Psoas muscle (tissue), 8 donors: ENCODE data around the gene CMTM4. TPM values are rescaled to one million over a fixed set of nuclear protein-coding genes. Genes with fewer than 3 reads are reported as not detected.

Experiments used
- ATAC-seq, 4 donors: fragments of 200-7000 bp; cut with Tn5 transposase; one replicate each; pipeline ENCODE4 v1.9.1; 2020; ENCODE audit warnings: moderate library complexity in 3 of 4, mild to moderate bottlenecking in 2 of 4
- DNase-seq, 2 donors: peaks; one replicate each; pipeline ENCODE4 v3.0.0-alpha.2; 2020
- H3K27ac ChIP-seq: fragments of 200-600 bp; one replicate; pipeline ENCODE4 v1.8.0; 2022
- H3K27me3 ChIP-seq, 3 donors: fragments of 200-600 bp in 1 of 3; one replicate each; pipeline versions ENCODE4 v1.6.1 to v1.8.0; 2013 to 2022; ENCODE audit warnings: low read length in 2 of 3, mild to moderate bottlenecking in 2 of 3, moderate library complexity in 1 of 3; ENCODE audit not compliant: insufficient read depth in 3 of 3
- H3K36me3 ChIP-seq, 2 donors: fragments of 200-600 bp in 1 of 2; one replicate each; pipeline versions ENCODE4 v1.6.1 to v1.8.0; 2013 to 2022; ENCODE audit warnings: low read depth in 1 of 2, mild to moderate bottlenecking in 1 of 2, moderate library complexity in 1 of 2; ENCODE audit not compliant: insufficient read depth in 1 of 2
- H3K4me1 ChIP-seq: fragments of 200-600 bp; one replicate; pipeline ENCODE4 v1.8.0; 2022
- H3K4me3 ChIP-seq: fragments of 200-600 bp; one replicate; pipeline ENCODE4 v1.8.0; 2022; ENCODE audit warnings: mild to moderate bottlenecking
- H3K9me3 ChIP-seq: fragments of 200-600 bp; one replicate; pipeline ENCODE4 v1.8.0; 2022
- CTCF ChIP-seq: fragments of 200-600 bp; IDR thresholded peaks from one replicate; pipeline ENCODE4 v1.8.0; 2022; ENCODE audit warnings: antibody characterized with exemption
- WGBS, 3 donors: extraction: QIAGEN DNeasy Blood & Tissue Kit; methylation state at CpG; one replicate each; pipeline versions ENCODE4 v1.1.6 to v1.1.7; 2013; 5-methylcytosine and 5-hydroxymethylcytosine counted together
- intact Hi-C, 2 donors: fragments of 100-400 bp; cut with DNase I; formaldehyde crosslinking; loops; one replicate each; pipeline versions ENCODE4 v1.11.0 to v1.14.2; 2022
- polyA plus RNA-seq, 3 donors: library from polyadenylated mRNA; stranded (reverse); fragments of 200-250 nt; gene quantifications; one replicate each; pipeline ENCODE4 v1.2.3, GENCODE V29; 2013
- total RNA-seq, 4 donors: library from RNA; stranded (reverse); fragmentation: NEBNext Ultra II Directional in 2 of 4; extraction: Animal tissue kit (Norgen Biotek cat#: 25700) in 2 of 4; gene quantifications; one replicate each; pipeline versions ENCODE4 v1.2.1 to v1.2.4, GENCODE V29; 2021 to 2023
- donor health status: healthy with polysubstance abuse.
- donor health status: DM: no; HTN: no; CAD: no; lungs with moderate emphysema.
- donor health status: Bipolar disorder and iron deficiency.
- donor health status: healthy.
- donor health status: DM: yes; HTN: yes; CAD: no.
- donor health status: DM: no; HTN: no; CAD: no.
- donor health status: DM: no; HTN: no; CAD: no.
- donor health status: DM: yes; HTN: yes; CAD: no.

The CMTM4 gene
- total and polyA plus RNA-seq, 7 donors: 2.3 to 10.3 (median 7.7) TPM

GRCh38 chr16:66604376-66605176 is 92.0 kb downstream of the CMTM4 start, which contains the start of gene CMTM3:
Gene CMTM3, plus strand, starts transcription at chr16:66604704. Its CDS starts 102 bp downstream, at chr16:66604806.
- Histone ChIP-seq H3K36me3 (no peaks in the 10 kb centered on the region), H3K4me1 (no peaks in the 10 kb centered on the region), H3K27me3 (peaks cover 0 to 22% (median 7%) of the 10 kb centered on the region in 3 donors), H3K4me3 (peak within 1 kb of the TSS; percentile 78), H3K9me3 (no peaks in the 10 kb centered on the region), H3K27ac (peak within 1 kb of the TSS; percentile 74)
- ATAC-seq (peak; percentile 56 to 63 (median 60)), DNase-seq (peak; percentile 76 to 82)
- intact Hi-C loops: loop anchor here in 1 of 2 donors (10.0 kb wide), 2 partner anchors 120 to 200 kb away; no protein-coding TSS in a partner anchor
- 0 to 1% (median 1%) methylated on average over 42 to 94 of the region's 96 CpGs for WGBS, 3 donors
- TF ChIP-seq CTCF: peak; percentile 70

- Histone ChIP-seq H3K4me3 (peak overlapping the region; percentile 78), H3K4me1 (no peaks in the 10 kb centered on the region), H3K27me3 (peaks cover 0 to 22% (median 7%) of the 10 kb centered on the region in 3 donors), H3K9me3 (no peaks in the 10 kb centered on the region), H3K36me3 (no peaks in the 10 kb centered on the region), H3K27ac (no peak overlapping the region)
- intact Hi-C loops: loop anchor here in 1 of 2 donors (10.0 kb wide), 2 partner anchors 119 to 199 kb away; no protein-coding TSS in a partner anchor
- ATAC-seq (peak in 3 of 4 donors; percentile 5 to 20 (median 20)), DNase-seq (peak; percentile 63 to 78)
- TF ChIP-seq CTCF: no peak
- WGBS, 3 donors: 12 to 15% (median 15%) methylated on average over 30 to 32 of the region's 32 CpGs
These were observed 92.8 kb downstream of the CMTM4 start for GRCh38 chr16:66603537-66604375.

GRCh38 chr16:66601471-66601870 is 95.1 kb downstream of the CMTM4 start:
- intact Hi-C loops: loop anchor here in 1 of 2 donors (10.0 kb wide), 2 partner anchors 117 to 197 kb away; no protein-coding TSS in a partner anchor
- H3K4me3 ChIP-seq: no peak overlapping the region
- TF ChIP-seq CTCF: no peak
- no peaks in the 10 kb centered on the region for H3K4me1 ChIP-seq
- no peak overlapping the region for H3K27ac ChIP-seq
- peaks cover 0 to 22% (median 7%) of the 10 kb centered on the region in 3 donors for H3K27me3 ChIP-seq
- H3K9me3 ChIP-seq: no peaks in the 10 kb centered on the region
- DNase-seq: no peak
- H3K36me3 ChIP-seq: no peaks in the 10 kb centered on the region
- ATAC-seq: no peak
- WGBS, 3 donors: 90 to 95% (median 93%) methylated on average over 5 of the region's 5 CpGs

GRCh38 chr16:66600477-66600876 is 96.1 kb downstream of the CMTM4 start:
- Histone ChIP-seq H3K4me1 (no peaks in the 10 kb centered on the region), H3K27me3 (peaks cover 0 to 22% (median 7%) of the 10 kb centered on the region in 3 donors), H3K4me3 (no peak overlapping the region), H3K9me3 (no peaks in the 10 kb centered on the region), H3K27ac (no peak overlapping the region), H3K36me3 (no peaks in the 10 kb centered on the region)
- intact Hi-C loops: loop anchor here in 1 of 2 donors (10.0 kb wide), 2 partner anchors 116 to 196 kb away; no protein-coding TSS in a partner anchor
- ATAC-seq (no peak), DNase-seq (no peak)
- 92 to 100% (median 98%) methylated on average over 1 of the region's 1 CpG for WGBS, 3 donors
- no peak for TF ChIP-seq CTCF
